ENCODE measurements around the gene DICER1.

DNA sequence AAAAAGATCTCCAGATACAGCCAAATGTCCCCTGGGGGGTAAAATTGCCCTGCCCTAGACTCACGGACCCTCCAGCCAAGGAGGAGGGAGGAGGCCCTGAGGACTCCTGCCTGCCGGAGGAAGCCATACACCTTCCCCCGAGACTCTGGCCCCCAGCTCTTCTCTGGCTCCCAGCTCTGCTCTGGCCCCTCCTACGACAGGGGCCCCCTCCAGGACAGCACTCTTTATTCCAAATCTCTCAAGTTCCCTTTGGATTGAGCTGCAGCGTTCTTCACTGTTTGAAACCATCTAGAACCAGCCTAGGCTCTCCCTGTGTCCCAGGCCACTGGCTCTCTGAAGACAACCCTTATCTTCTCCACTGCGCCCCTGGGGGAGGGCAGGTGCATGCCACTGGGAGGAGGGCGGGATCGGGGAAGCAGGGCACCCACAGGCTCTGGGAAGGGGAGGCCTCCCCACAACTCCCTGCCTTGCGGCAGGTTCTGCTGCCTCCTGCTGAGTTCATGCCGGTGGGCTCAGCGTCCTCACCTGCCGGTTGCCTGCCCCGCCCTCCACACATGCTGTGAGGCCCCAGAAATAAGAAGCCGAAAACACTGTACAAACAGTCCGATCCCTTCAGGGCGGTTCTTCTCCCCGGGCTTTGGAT, 112.7 kb downstream of the DICER1 start:
- TF ChIP-seq CTCF (IDR thresholded peaks at IDR 0.05) (no peak), POLR2A (IDR thresholded peaks at IDR 0.05) (no peak)
